Natural killer cell (primary cell): Measurements from ENCODE around the gene DCX. TPM values are rescaled to one million over a fixed set of nuclear protein-coding genes. Genes with fewer than 3 reads are reported as not detected.

Source experiments
- ATAC-seq, 3 donors: fragments of 150-1000 bp in 2 of 3; fragments of 200-7000 bp in 1 of 3; cut with Tn5 transposase; 1 replicate in 1 of 3; 2 replicates in 2 of 3; pipeline ENCODE4 v1.10.0; 2021; ENCODE audit warnings: mild to moderate bottlenecking in 2 of 3, moderate library complexity in 2 of 3
- DNase-seq, 2 donors: peaks; one replicate each; pipeline versions ENCODE4 v3.0.0 to v3.0.0-alpha.2; 2013 to 2021; ENCODE audit warnings: mixed read lengths in 1 of 2
- H3K27ac ChIP-seq: one replicate; pipeline ENCODE4 v1.5.1; 2013; ENCODE audit warnings: mild to moderate bottlenecking, low read length
- H3K27me3 ChIP-seq: one replicate; pipeline ENCODE4 v1.6.1; 2013; ENCODE audit warnings: low read length; ENCODE audit not compliant: control insufficient read depth, insufficient read depth
- H3K36me3 ChIP-seq: one replicate; pipeline ENCODE4 v1.6.1; 2013; ENCODE audit warnings: low read length; ENCODE audit not compliant: control insufficient read depth, insufficient read depth
- H3K4me1 ChIP-seq: one replicate; pipeline ENCODE4 v1.6.1; 2013; ENCODE audit warnings: low read length; ENCODE audit not compliant: control insufficient read depth, insufficient read depth
- H3K4me3 ChIP-seq: one replicate; pipeline ENCODE4 v1.5.1; 2013; ENCODE audit warnings: low read length
- H3K9me3 ChIP-seq: one replicate; pipeline ENCODE4 v1.6.1; 2013; ENCODE audit warnings: low read length; ENCODE audit not compliant: control insufficient read depth, insufficient read depth
- H3K27ac Mint-ChIP-seq, 2 donors: one replicate each; pipeline ENCODE4 v1.8.0; 2022; ENCODE audit warnings: mild to moderate bottlenecking in 2 of 2, mixed read lengths in 2 of 2, moderate library complexity in 1 of 2
- H3K27me3 Mint-ChIP-seq, 2 donors: one replicate each; pipeline ENCODE4 v1.8.0; 2022; ENCODE audit warnings: low read depth in 2 of 2, mixed read lengths in 2 of 2
- H3K36me3 Mint-ChIP-seq: one replicate; pipeline ENCODE4 v1.8.0; 2022; ENCODE audit warnings: mixed read lengths
- H3K4me1 Mint-ChIP-seq, 2 donors: one replicate each; pipeline ENCODE4 v1.8.0; 2022; ENCODE audit warnings: mixed read lengths in 2 of 2
- H3K4me3 Mint-ChIP-seq: one replicate; pipeline ENCODE4 v1.8.0; 2022; ENCODE audit warnings: mild to moderate bottlenecking, moderate library complexity, mixed read lengths
- H3K9me3 Mint-ChIP-seq, 2 donors: one replicate each; pipeline ENCODE4 v1.8.0; 2022; ENCODE audit warnings: mixed read lengths in 2 of 2
- CTCF ChIP-seq: fragments of 200-600 bp; IDR thresholded peaks from one replicate; pipeline ENCODE4 v1.8.0; 2022; ENCODE audit warnings: antibody characterized with exemption
- WGBS: methylation state at CpG from one replicate; pipeline ENCODE4 v1.1.7; 2013; ENCODE audit warnings: missing lambda C conversion rate; ENCODE audit not compliant: insufficient coverage; 5-methylcytosine and 5-hydroxymethylcytosine counted together
- intact Hi-C: fragments of 100-400 bp; cut with micrococcal nuclease; formaldehyde crosslinking; loops from one replicate; pipeline ENCODE4 v1.14.2; 2022
- total RNA-seq, 4 donors: library from RNA; stranded (reverse); fragments of 120-200 nt in 1 of 4; gene quantifications; one replicate each; pipeline versions ENCODE4 v1.2.3 to v1.2.4, GENCODE V29; 2013 to 2022

The DCX gene
- total RNA-seq, 3 donors from 2014 or later (not counting 1 experiment from before 2014, with no cell fraction given): not detected

GRCh38 chrX:111336141-111336540 is 75.9 kb downstream of the DCX start:
- no peak for DNase-seq
- Mint-ChIP-seq H3K9me3 (no peaks in the 10 kb centered on the region), H3K36me3 (no peaks in the 10 kb centered on the region), H3K27ac (no peak overlapping the region), H3K4me3 (no peak overlapping the region), H3K27me3 (peaks cover 0 to 9% of the 10 kb centered on the region in 2 donors), H3K4me1 (no peaks in the 10 kb centered on the region)
- Histone ChIP-seq H3K27me3 (no peaks in the 10 kb centered on the region), H3K4me3 (no peak overlapping the region), H3K9me3 (no peaks in the 10 kb centered on the region), H3K4me1 (no peaks in the 10 kb centered on the region), H3K27ac (no peak overlapping the region), H3K36me3 (no peaks in the 10 kb centered on the region)
- 71% methylated on average over 1 of the region's 1 CpG for WGBS
- intact Hi-C loops: no loop called here
- ATAC-seq: no peak
- no peak for TF ChIP-seq CTCF

GRCh38 chrX:111329370-111329769 is 82.6 kb downstream of the DCX start:
- no peaks in the 10 kb centered on the region for H3K27me3 Mint-ChIP-seq
- ATAC-seq (no peak), DNase-seq (no peak)
- H3K36me3 Mint-ChIP-seq: no peaks in the 10 kb centered on the region
- H3K27ac Mint-ChIP-seq: no peak overlapping the region
- no peak overlapping the region for H3K4me3 Mint-ChIP-seq
- Histone ChIP-seq H3K36me3 (no peaks in the 10 kb centered on the region), H3K27me3 (no peaks in the 10 kb centered on the region), H3K9me3 (no peaks in the 10 kb centered on the region), H3K4me3 (no peak overlapping the region), H3K4me1 (no peaks in the 10 kb centered on the region), H3K27ac (no peak overlapping the region)
- no peak for TF ChIP-seq CTCF
- H3K9me3 Mint-ChIP-seq: peaks cover 0 to 2% of the 10 kb centered on the region in 2 donors
- no peaks in the 10 kb centered on the region for H3K4me1 Mint-ChIP-seq
- intact Hi-C loops: no loop called here

- no peaks in the 10 kb centered on the region for H3K27me3 ChIP-seq
- TF ChIP-seq CTCF: no peak
- ATAC-seq: no peak
- H3K4me1 Mint-ChIP-seq: no peaks in the 10 kb centered on the region
- H3K4me3 Mint-ChIP-seq: no peak overlapping the region
- H3K4me3 ChIP-seq: no peak overlapping the region
- no peak for DNase-seq
- H3K9me3 Mint-ChIP-seq: peaks cover 0 to 2% of the 10 kb centered on the region in 2 donors
- no peaks in the 10 kb centered on the region for H3K36me3 ChIP-seq
- no peaks in the 10 kb centered on the region for H3K27me3 Mint-ChIP-seq
- H3K27ac ChIP-seq: no peak overlapping the region
- intact Hi-C loops: no loop called here
- H3K9me3 ChIP-seq: no peaks in the 10 kb centered on the region
- no peaks in the 10 kb centered on the region for H3K36me3 Mint-ChIP-seq
- H3K27ac Mint-ChIP-seq: no peak overlapping the region
- H3K4me1 ChIP-seq: no peaks in the 10 kb centered on the region
Measured at GRCh38 chrX:111328858-111329257, 83.1 kb downstream of the DCX start.

GRCh38 chrX:111322231-111322855 is 89.6 kb downstream of the DCX start:
- WGBS: 83% methylated on average over 1 of the region's 1 CpG
- Histone ChIP-seq H3K4me3 (no peak overlapping the region), H3K4me1 (no peaks in the 10 kb centered on the region), H3K27me3 (no peaks in the 10 kb centered on the region), H3K36me3 (no peaks in the 10 kb centered on the region), H3K9me3 (no peaks in the 10 kb centered on the region), H3K27ac (no peak overlapping the region)
- no peak for DNase-seq
- Mint-ChIP-seq H3K36me3 (no peaks in the 10 kb centered on the region), H3K27me3 (no peaks in the 10 kb centered on the region), H3K9me3 (peaks cover 0 to 3% of the 10 kb centered on the region in 2 donors), H3K27ac (no peak overlapping the region), H3K4me1 (no peaks in the 10 kb centered on the region), H3K4me3 (no peak overlapping the region)
- no peak for ATAC-seq
- TF ChIP-seq CTCF: no peak
- intact Hi-C loops: no loop called here
